Measurements from ENCODE around the gene EME1.

The EME1 gene

GRCh38 chr17:50422738-50423137, 49.7 kb downstream of the EME1 start:
- H3K36me3 ChIP-seq (ENCODE audit: control insufficient read depth, low read length): no peaks in the 10 kb centered on the region

GRCh38 chr17:50423553-50424159, 50.6 kb downstream of the EME1 start:
- Histone ChIP-seq H3K79me2 (ENCODE audit: control insufficient read depth, low read length) (peaks cover 6% of the 10 kb centered on the region), H3F3A (ENCODE audit: control insufficient read depth, insufficient read depth) (peaks cover 27% of the 10 kb centered on the region), H3K4me3 (ENCODE audit: low read length) (no peak overlapping the region), H3K4me1 (ENCODE audit: control insufficient read depth, low read length) (peaks cover 41% of the 10 kb centered on the region), H3K4me2 (ENCODE audit: low read length) (no peak overlapping the region), H3K36me3 (ENCODE audit: control insufficient read depth, low read length) (no peaks in the 10 kb centered on the region), H3K27me3 (ENCODE audit: control insufficient read depth, low read length) (no peaks in the 10 kb centered on the region), H3K9me3 (ENCODE audit: control insufficient read depth, insufficient read depth, low read length) (no peaks in the 10 kb centered on the region; the same call in 1 of the 2 replicates), H3K27ac (ENCODE audit: low read depth, low read length) (no peak overlapping the region), H4K20me1 (ENCODE audit: control insufficient read depth, insufficient read depth, low read depth, low read length) (no peaks in the 10 kb centered on the region), H3K9me2 (replicated peaks; ENCODE audit: control insufficient read depth, low read length) (no peaks in the 10 kb centered on the region)
- no peak for TF ChIP-seq EZH2phosphoT487 (IDR thresholded peaks at IDR 0.05; ENCODE audit: borderline replicate concordance, low read length)
- TF ChIP-seq CTCF (IDR thresholded peaks at IDR 0.05; ENCODE audit: low read depth, low read length, poor library complexity, severe bottlenecking): no peak

More at GRCh38 chr17:50422738-50423137, 49.7 kb downstream of the EME1 start:
- no peak for TF ChIP-seq EZH2phosphoT487 (IDR thresholded peaks at IDR 0.05; ENCODE audit: borderline replicate concordance, low read length)
- TF ChIP-seq CTCF (IDR thresholded peaks at IDR 0.05; ENCODE audit: low read depth, low read length, poor library complexity, severe bottlenecking): no peak
- peaks cover 27% of the 10 kb centered on the region for H3F3A ChIP-seq (ENCODE audit: control insufficient read depth, insufficient read depth)
- no peak overlapping the region for H3K4me2 ChIP-seq (ENCODE audit: low read length)
- H3K9me3 ChIP-seq (ENCODE audit: control insufficient read depth, insufficient read depth, low read length): no peaks in the 10 kb centered on the region; the same call in 1 of the 2 replicates
- no peaks in the 10 kb centered on the region for H4K20me1 ChIP-seq (ENCODE audit: control insufficient read depth, insufficient read depth, low read depth, low read length)
- no peaks in the 10 kb centered on the region for H3K27me3 ChIP-seq (ENCODE audit: control insufficient read depth, low read length)
- H3K9me2 ChIP-seq (replicated peaks; ENCODE audit: control insufficient read depth, low read length): no peaks in the 10 kb centered on the region
- H3K79me2 ChIP-seq (ENCODE audit: control insufficient read depth, low read length): peaks cover 6% of the 10 kb centered on the region
- H3K27ac ChIP-seq (ENCODE audit: low read depth, low read length): no peak overlapping the region
- peaks cover 40% of the 10 kb centered on the region for H3K4me1 ChIP-seq (ENCODE audit: control insufficient read depth, low read length)
- no peak overlapping the region for H3K4me3 ChIP-seq (ENCODE audit: low read length)

- no peaks in the 10 kb centered on the region for H3K27me3 ChIP-seq (ENCODE audit: control insufficient read depth, low read length)
- peaks cover 6% of the 10 kb centered on the region for H3K79me2 ChIP-seq (ENCODE audit: control insufficient read depth, low read length)
- H3F3A ChIP-seq (ENCODE audit: control insufficient read depth, insufficient read depth): peaks cover 27% of the 10 kb centered on the region
- H3K9me2 ChIP-seq (replicated peaks; ENCODE audit: control insufficient read depth, low read length): no peaks in the 10 kb centered on the region
- H3K9me3 ChIP-seq (ENCODE audit: control insufficient read depth, insufficient read depth, low read length): no peaks in the 10 kb centered on the region; the same call in 1 of the 2 replicates
- H3K36me3 ChIP-seq (ENCODE audit: control insufficient read depth, low read length): no peaks in the 10 kb centered on the region
- H3K27ac ChIP-seq (ENCODE audit: low read depth, low read length): no peak overlapping the region
- H3K4me3 ChIP-seq (ENCODE audit: low read length): no peak overlapping the region
- TF ChIP-seq EZH2phosphoT487 (IDR thresholded peaks at IDR 0.05; ENCODE audit: borderline replicate concordance, low read length): no peak
- TF ChIP-seq CTCF (IDR thresholded peaks at IDR 0.05; ENCODE audit: low read depth, low read length, poor library complexity, severe bottlenecking): no peak
- no peak overlapping the region for H3K4me2 ChIP-seq (ENCODE audit: low read length)
- H4K20me1 ChIP-seq (ENCODE audit: control insufficient read depth, insufficient read depth, low read depth, low read length): no peaks in the 10 kb centered on the region
- peaks cover 41% of the 10 kb centered on the region for H3K4me1 ChIP-seq (ENCODE audit: control insufficient read depth, low read length)
Measured at GRCh38 chr17:50424246-50424995, 51.4 kb downstream of the EME1 start.
